SIG-M5 (cell line): ENCODE measurements around the gene LMF1.
"Not testable (repeated sequence)": the region's sequence is repeated elsewhere in the genome, so short reads cannot be mapped to it uniquely, and the experiment has no call there.

Experiments
- DNase-seq: peaks from one replicate; lab custom pipeline; 2025; lab: John Stamatoyannopoulos, UW

LMF1 gene

DNA sequence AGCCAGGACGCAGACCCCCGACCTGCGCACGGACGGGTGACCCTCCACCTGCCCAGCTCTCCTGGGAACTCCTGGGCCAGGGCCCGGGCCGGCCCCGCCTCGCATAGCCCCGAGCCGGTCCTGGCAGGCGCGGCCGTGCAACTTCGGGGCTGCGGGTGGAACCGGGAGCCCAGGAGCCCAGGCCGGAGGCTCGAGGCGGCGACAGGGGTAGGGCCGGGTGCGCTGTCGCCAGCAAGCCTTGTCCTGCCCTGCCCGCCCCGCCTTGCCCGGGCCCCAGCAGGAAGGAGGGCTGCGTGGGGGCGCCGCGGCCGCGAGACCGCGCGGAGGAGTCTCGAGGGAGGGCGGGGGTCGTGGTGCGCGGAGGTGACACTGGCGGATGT lies 408 bp downstream of the LMF1 start:
- DNase-seq, result no peak

DNA sequence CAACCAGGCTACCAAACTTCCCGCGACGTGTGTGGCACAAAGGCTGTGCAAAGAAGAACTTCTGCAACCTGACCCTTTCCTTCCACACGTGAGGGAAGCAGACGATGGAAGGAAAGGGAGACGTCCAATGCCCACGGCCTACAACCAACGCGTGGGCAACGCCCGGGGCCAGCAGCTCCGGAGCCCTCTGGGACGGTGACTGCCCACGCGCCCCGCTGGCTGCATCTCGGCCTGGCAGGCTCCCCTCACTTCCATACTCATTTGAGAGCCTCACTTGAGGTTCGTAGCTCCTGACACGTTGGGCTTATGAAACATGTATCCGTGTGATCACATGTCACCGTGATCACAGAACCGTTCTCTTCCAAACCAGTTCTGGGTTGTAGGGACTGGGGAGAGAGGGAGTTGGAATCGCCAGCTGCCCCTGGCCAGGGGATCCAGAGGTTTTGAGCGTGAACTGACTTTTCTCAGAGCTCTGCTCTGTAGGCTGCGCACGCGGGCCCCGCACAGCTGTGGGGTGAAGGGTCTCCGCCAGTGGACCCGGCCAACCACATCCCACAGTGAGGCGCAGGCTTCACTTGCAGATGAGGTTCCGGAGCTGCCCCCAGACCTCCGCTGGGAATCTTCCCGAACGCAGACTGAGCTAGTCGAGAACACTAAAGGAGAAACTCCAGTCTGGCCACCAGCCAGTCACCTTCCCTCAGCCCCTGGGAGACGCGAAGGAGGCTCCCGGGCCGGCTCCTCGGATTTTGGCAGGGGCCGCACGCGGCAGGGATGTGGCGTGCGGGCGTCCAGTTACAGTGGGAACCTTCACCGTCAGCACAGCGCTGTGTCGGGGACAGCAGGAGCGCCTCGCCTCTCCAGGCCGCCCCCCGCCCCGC lies 1.0 kb downstream of the LMF1 start:
- DNase-seq, result no peak

DNA sequence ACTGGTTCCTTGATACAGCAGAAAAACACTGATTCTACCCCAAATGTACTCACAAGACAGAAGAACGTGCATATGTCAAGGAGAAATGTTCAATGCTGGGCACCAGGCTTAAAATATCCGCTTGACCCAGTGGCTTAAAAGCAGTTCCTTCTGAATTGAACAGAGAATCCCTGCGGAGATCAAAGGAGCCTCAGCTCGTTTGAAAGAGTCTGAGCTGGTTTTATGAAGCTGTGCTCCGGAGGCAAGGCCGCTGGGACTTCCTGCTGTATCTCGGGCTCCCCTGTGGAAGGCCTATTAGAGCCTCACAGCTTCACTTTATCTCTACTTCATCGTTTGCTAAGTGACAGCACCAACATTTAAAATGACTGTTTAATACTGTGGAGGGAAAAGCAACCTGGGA lies 2.2 kb downstream of the LMF1 start:
- DNase-seq, result no peak

- DNase-seq, result no peak
Observed at GRCh38 chr16:967546-968295, 3.1 kb downstream of the LMF1 start.

- DNase-seq, result no peak
Observed at GRCh38 chr16:967077-967541, 3.7 kb downstream of the LMF1 start.

DNA sequence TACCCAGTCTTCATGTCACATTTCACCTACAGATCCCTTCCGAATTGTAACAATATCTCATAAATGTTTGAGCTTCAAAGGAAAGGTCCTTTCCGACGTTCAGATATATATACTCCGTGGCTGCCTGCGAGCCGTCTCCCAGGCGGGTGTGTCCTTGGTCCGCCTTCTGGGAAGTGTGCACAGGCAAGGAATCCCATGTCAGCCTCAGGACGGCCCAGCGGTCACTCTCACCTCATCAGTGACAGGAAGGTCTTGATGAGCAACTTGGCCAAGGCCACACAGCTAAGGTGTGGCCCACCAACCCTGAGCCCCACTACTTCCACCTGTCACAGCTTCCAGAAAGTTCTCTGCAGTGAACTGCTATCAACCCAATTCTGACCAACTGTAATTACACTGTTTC lies 4.3 kb downstream of the LMF1 start:
- DNase-seq, result no peak

GRCh38 chr16:966035-966434 lies 4.7 kb downstream of the LMF1 start:
- DNase-seq, result no peak

DNA sequence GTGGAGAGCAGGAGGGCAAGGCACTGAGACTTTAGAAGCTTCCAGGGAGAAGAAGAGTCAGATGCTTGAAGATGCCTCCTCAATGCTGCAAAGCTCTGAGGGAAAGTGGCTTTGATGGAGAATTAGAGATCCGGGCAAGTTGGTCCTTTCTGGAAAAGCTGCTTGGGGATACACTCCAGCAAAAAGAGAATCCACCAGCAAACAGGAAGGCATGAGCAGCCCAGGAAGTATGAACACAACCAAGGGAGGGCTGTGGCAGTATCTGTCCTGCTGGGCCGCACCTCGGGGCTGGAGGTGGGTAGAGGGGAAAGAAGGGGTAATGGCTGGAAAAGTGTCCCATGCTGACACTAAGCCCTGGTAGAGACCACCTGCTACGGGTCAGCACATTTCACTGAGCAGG lies 5.3 kb downstream of the LMF1 start:
- no peak for DNase-seq

DNA sequence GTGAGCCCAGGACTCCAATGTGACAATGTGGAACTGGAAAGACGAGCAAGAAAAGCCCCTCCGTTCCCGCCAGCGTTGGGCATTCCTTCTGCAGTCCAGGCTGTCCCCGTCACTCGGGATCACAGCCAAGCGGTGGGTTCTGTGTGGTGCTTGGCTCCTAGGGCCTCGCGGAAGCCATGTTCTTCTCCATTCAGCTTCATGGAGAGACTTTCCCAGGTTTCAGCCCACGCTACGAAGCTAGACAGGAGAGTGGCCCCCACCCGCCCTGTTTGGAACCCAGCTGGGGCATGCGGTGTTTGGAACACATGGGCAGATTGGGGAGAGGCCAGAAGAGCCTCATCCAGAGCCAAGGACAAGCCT lies 5.8 kb downstream of the LMF1 start:
- no peak for DNase-seq

GRCh38 chr16:964356-965035 lies 6.3 kb downstream of the LMF1 start:
- no peak for DNase-seq

DNA sequence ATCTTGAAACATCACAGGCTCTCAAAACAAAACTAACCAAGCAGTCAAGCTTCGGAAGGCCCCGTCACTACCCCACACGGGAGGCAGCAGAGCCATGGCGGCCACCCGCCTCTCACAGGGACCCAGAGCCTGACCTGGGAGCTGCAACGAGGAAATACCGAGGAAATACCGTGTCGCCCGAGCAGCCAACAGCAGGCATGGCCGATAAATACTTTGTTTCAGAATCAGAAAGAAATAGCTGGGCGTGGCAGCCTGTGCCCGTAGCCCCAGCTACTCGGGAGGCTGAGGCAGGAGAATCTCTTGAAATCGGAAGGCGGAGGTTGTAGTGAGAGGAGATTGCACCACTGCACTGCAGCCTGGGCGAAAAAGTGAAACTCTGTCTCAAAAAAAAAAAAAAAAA lies 6.9 kb downstream of the LMF1 start:
- DNase-seq, result no peak

DNA sequence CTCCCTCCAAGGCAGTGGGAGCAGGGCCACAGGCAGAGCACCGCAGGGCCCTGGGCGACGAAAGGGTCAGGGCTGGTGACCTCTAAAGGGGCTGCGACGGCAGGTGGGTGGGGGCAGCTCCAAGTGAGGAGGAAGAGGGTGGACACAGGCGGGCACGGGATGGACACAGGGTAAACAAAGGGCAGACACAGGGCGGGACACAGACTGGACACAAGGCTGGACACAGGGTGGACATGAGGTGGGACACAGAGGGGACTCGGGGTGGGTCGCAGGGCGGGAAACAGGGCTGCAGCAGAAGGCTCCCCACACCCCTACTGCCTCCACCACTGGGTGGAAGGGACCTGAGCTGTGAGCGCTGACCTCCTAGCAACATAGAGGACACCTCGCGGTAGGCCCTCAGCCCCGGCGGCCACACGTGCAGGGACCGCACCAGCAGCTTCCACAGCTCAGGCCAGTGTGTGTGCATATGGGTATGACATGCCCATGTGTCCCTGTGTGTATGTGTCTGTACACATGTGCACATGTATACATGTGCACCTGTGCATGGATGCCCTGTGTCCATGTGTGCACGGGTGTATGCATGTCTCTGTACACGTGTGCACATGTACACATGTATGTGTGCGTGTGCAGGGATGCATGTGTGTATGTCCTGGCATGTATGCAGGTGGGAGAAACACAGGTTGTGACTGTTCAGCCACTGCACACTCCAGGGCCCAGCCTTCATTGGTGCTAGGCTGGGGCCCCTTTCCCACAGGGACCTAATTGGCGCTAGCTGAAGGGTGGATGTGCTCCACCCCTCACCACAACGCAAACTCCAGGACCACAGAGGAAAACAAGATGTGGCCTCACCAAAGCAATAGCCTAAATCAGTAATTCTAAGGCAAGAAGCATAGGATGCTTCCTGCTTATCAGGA lies 7.6 kb downstream of the LMF1 start:
- no peak for DNase-seq

DNA sequence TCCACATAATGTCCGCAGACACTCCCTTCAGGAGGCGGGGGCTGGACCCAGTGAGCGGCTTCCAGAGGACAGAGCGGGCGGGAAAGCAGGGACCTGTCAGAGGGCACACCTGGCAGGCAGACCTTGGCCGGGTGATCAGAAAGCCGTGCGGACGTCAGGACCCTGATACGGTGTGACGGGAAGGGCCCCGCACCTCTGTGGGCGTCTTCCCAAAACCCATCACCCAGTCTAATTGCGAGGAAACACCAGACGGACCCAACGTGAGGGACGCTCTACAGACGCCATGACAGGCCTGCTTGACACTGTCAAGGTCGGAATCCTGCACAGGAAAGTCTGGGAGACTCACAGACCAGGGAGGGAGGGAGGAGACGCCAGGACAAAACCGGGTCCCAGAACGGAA lies 8.4 kb downstream of the LMF1 start:
- DNase-seq, result no peak

GRCh38 chr16:959232-960040 lies 11.3 kb downstream of the LMF1 start:
- DNase-seq, result no peak

GRCh38 chr16:955766-956165 lies 15.0 kb downstream of the LMF1 start:
- not testable (repeated sequence) for DNase-seq

GRCh38 chr16:953818-954217 lies 17.0 kb downstream of the LMF1 start:
- not testable (repeated sequence) for DNase-seq

DNA sequence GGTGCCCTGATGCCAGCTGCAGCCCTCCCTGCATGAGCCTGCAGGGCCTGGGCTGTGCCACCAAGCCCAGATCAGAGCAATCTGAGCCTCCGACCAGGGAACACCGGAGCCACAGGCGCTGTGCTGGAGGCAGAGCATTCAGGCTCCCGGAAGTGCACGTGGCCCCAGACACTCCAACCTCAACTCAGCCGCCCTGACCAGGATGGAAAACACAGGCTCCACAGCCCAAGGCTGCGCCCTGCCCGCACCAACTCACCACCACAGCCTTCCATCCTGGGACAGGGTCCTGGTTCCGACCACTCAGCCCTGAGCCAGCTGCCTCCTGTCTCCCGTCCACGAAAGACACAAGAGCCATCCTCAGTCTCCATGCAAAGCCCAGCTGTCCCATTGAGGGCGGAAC lies 18.5 kb downstream of the LMF1 start:
- no peak for DNase-seq

GRCh38 chr16:951660-952301 lies 19.0 kb downstream of the LMF1 start:
- DNase-seq, result no peak

DNA sequence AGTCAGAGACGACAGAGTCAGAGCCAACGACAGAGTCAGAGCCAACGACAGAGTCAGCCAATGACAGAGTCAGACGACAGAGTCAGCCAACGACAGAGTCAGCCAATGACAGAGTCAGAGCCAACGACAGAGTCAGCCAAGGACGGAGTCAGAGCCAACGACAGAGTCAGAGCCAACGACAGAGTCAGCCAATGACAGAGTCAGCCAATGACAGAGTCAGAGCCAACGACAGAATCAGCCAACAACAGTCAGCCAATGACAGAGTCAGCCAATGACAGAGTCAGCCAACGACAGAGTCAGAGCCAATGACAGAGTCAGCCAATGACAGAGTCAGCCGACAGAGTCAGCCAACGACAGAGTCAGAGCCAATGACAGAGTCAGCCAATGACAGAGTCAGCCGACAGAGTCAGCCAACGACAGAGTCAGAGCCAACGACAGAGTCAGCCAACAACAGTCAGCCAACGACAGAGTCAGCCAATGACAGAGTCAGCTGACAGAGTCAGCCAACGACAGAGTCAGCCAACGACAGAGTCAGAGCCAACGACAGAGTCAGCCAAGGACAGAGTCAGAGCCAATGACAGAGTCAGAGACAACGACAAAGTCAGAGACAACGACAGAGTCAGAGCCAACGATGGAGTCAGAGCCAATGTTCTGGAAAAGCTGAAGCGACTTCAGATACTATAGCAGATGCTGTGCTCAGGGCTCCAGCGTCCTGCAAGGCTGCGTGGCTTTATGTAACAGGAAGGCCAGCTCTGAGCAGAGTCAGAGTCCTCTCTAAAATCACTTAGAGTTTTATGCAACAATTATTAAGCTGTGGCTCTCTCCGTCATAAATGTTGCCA lies 19.8 kb downstream of the LMF1 start:
- DNase-seq, result not testable (repeated sequence)
